Muscle layer of duodenum (tissue), 2 donors: ENCODE results near the gene GRB14.

Experiments used
- H3K27ac ChIP-seq: one replicate; pipeline ENCODE4 v1.7.0; 2013; ENCODE audit warnings: mild to moderate bottlenecking, low read length
- H3K27me3 ChIP-seq: one replicate; pipeline ENCODE4 v1.7.0; 2013; ENCODE audit warnings: low read depth, mild to moderate bottlenecking, control low read depth, low read length
- H3K36me3 ChIP-seq, 2 donors: one replicate each; pipeline ENCODE4 v1.7.0; 2013; ENCODE audit warnings: low read length in 2 of 2, control low read depth in 1 of 2, mild to moderate bottlenecking in 1 of 2; ENCODE audit not compliant: insufficient read depth in 2 of 2, control insufficient read depth in 1 of 2
- H3K4me1 ChIP-seq, 2 donors: one replicate each; pipeline ENCODE4 v1.7.0; 2013; ENCODE audit warnings: low read length in 2 of 2, mild to moderate bottlenecking in 2 of 2, control low read depth in 1 of 2, moderate library complexity in 1 of 2; ENCODE audit not compliant: insufficient read depth in 2 of 2, control insufficient read depth in 1 of 2
- H3K4me3 ChIP-seq, 2 donors: one replicate each; pipeline ENCODE4 v1.7.0; 2013; ENCODE audit warnings: low read length in 2 of 2, low read depth in 1 of 2, mild to moderate bottlenecking in 1 of 2
- H3K9me3 ChIP-seq, 2 donors: one replicate each; pipeline ENCODE4 v1.7.0; 2013; ENCODE audit warnings: low read length in 2 of 2, control low read depth in 1 of 2, mild to moderate bottlenecking in 1 of 2; ENCODE audit not compliant: control insufficient read depth in 1 of 2
- donor health status: healthy.

GRB14 gene

GRCh38 chr2:164514491-164514890 is 106.8 kb downstream of the GRB14 start:
- Histone ChIP-seq H3K4me3 (no peak overlapping the region), H3K27ac (no peak overlapping the region), H3K9me3 (peaks cover 4 to 13% of the 10 kb centered on the region in 2 donors), H3K36me3 (peaks cover 0 to 5% of the 10 kb centered on the region in 2 donors), H3K27me3 (no peaks in the 10 kb centered on the region), H3K4me1 (no peaks in the 10 kb centered on the region)

- Histone ChIP-seq H3K27me3 (no peaks in the 10 kb centered on the region), H3K27ac (no peak overlapping the region), H3K9me3 (peaks cover 4 to 13% of the 10 kb centered on the region in 2 donors), H3K4me3 (no peak overlapping the region), H3K36me3 (peaks cover 0 to 5% of the 10 kb centered on the region in 2 donors), H3K4me1 (no peaks in the 10 kb centered on the region)
Measured at GRCh38 chr2:164512871-164513270, 108.4 kb downstream of the GRB14 start.

- Histone ChIP-seq H3K36me3 (peaks cover 0 to 5% of the 10 kb centered on the region in 2 donors), H3K27ac (no peak overlapping the region), H3K27me3 (no peaks in the 10 kb centered on the region), H3K4me3 (no peak overlapping the region), H3K4me1 (no peaks in the 10 kb centered on the region), H3K9me3 (peaks cover 4 to 10% of the 10 kb centered on the region in 2 donors)
Measured at GRCh38 chr2:164511738-164512137, 109.5 kb downstream of the GRB14 start.

- Histone ChIP-seq H3K36me3 (peaks cover 0 to 5% of the 10 kb centered on the region in 2 donors), H3K4me1 (no peaks in the 10 kb centered on the region), H3K27me3 (no peaks in the 10 kb centered on the region), H3K4me3 (no peak overlapping the region), H3K27ac (no peak overlapping the region), H3K9me3 (peaks cover 4 to 10% of the 10 kb centered on the region in 2 donors)
Measured at GRCh38 chr2:164510895-164511294, 110.4 kb downstream of the GRB14 start.

- H3K27ac ChIP-seq = no peak overlapping the region
- peaks cover 0 to 4% of the 10 kb centered on the region in 2 donors for H3K9me3 ChIP-seq
- H3K4me1 ChIP-seq = no peaks in the 10 kb centered on the region
- no peaks in the 10 kb centered on the region for H3K27me3 ChIP-seq
- no peak overlapping the region for H3K4me3 ChIP-seq
- H3K36me3 ChIP-seq = no peaks in the 10 kb centered on the region
Measured at GRCh38 chr2:164509137-164509877, 112.0 kb downstream of the GRB14 start.

GRCh38 chr2:164504253-164504652 is 117.0 kb downstream of the GRB14 start:
- Histone ChIP-seq H3K27ac (no peak overlapping the region), H3K9me3 (no peaks in the 10 kb centered on the region), H3K4me1 (no peaks in the 10 kb centered on the region)

GRCh38 chr2:164498836-164499235 is 122.4 kb downstream of the GRB14 start:
- Histone ChIP-seq H3K36me3 (no peaks in the 10 kb centered on the region), H3K27me3 (no peaks in the 10 kb centered on the region), H3K27ac (no peak overlapping the region)

More at GRCh38 chr2:164504253-164504652, 117.0 kb downstream of the GRB14 start:
- H3K4me3 ChIP-seq = no peak overlapping the region
- no peaks in the 10 kb centered on the region for H3K36me3 ChIP-seq
- H3K27me3 ChIP-seq = no peaks in the 10 kb centered on the region

GRCh38 chr2:164496881-164497280 is 124.4 kb downstream of the GRB14 start:
- Histone ChIP-seq H3K27ac (no peak overlapping the region), H3K27me3 (no peaks in the 10 kb centered on the region), H3K36me3 (no peaks in the 10 kb centered on the region), H3K4me3 (no peak overlapping the region), H3K9me3 (no peaks in the 10 kb centered on the region), H3K4me1 (no peaks in the 10 kb centered on the region)

More at GRCh38 chr2:164498836-164499235, 122.4 kb downstream of the GRB14 start:
- H3K4me1 ChIP-seq = no peaks in the 10 kb centered on the region
- no peak overlapping the region for H3K4me3 ChIP-seq
- no peaks in the 10 kb centered on the region for H3K9me3 ChIP-seq

GRCh38 chr2:164496421-164496820 is 124.9 kb downstream of the GRB14 start:
- Histone ChIP-seq H3K27ac (no peak overlapping the region), H3K36me3 (no peaks in the 10 kb centered on the region), H3K4me1 (no peaks in the 10 kb centered on the region), H3K27me3 (no peaks in the 10 kb centered on the region), H3K4me3 (no peak overlapping the region), H3K9me3 (no peaks in the 10 kb centered on the region)

GRCh38 chr2:164495491-164496223 is 125.6 kb downstream of the GRB14 start:
- Histone ChIP-seq H3K27me3 (no peaks in the 10 kb centered on the region), H3K36me3 (no peaks in the 10 kb centered on the region), H3K4me3 (no peak overlapping the region), H3K4me1 (no peaks in the 10 kb centered on the region), H3K27ac (no peak overlapping the region), H3K9me3 (no peaks in the 10 kb centered on the region)

- H3K27me3 ChIP-seq = no peaks in the 10 kb centered on the region
- no peaks in the 10 kb centered on the region for H3K4me1 ChIP-seq
- H3K9me3 ChIP-seq = no peaks in the 10 kb centered on the region
- no peak overlapping the region for H3K4me3 ChIP-seq
- no peak overlapping the region for H3K27ac ChIP-seq
- H3K36me3 ChIP-seq = no peaks in the 10 kb centered on the region
Measured at GRCh38 chr2:164485541-164485940, 135.7 kb downstream of the GRB14 start.
